Neutrophil (primary cell): ENCODE results near the gene CNTNAP4.

Experiments
- H3K27ac ChIP-seq: fragments of 200-600 bp; sonication (generic); 2 replicates; pipeline ENCODE4 v1.5.1; 2016; ENCODE audit warnings: mild to moderate bottlenecking, moderate library complexity
- H3K27me3 ChIP-seq: fragments of 200-600 bp; sonication (generic); 2 replicates; pipeline ENCODE4 v1.6.0; 2016; ENCODE audit warnings: mild to moderate bottlenecking
- H3K36me3 ChIP-seq: fragments of 200-600 bp; sonication (generic); 2 replicates; pipeline ENCODE4 v1.5.1; 2017
- H3K4me1 ChIP-seq, 2 experiments: fragments of 200-600 bp in 1 of 2; sonication (generic) in 1 of 2; 1 replicate in 1 of 2; 2 replicates in 1 of 2; pipeline versions ENCODE4 v1.5.1 to v1.6.1; 2013 to 2016; ENCODE audit warnings: low read depth in 1 of 2, low read length in 1 of 2, mild to moderate bottlenecking in 1 of 2, moderate library complexity in 1 of 2; ENCODE audit not compliant: control insufficient read depth in 1 of 2, insufficient read depth in 1 of 2
- H3K4me3 ChIP-seq, 2 experiments: fragments of 200-600 bp in 1 of 2; sonication (generic) in 1 of 2; 1 replicate in 1 of 2; 2 replicates in 1 of 2; pipeline ENCODE4 v1.5.1; 2013 to 2016; ENCODE audit warnings: low read depth in 1 of 2, low read length in 1 of 2, mild to moderate bottlenecking in 1 of 2, moderate library complexity in 1 of 2
- H3K9me3 ChIP-seq: fragments of 200-600 bp; sonication (generic); 2 replicates; pipeline ENCODE4 v1.5.1; 2016
- TF ChIP-seq, protein P1 (sequence below): fragments of 200-600 bp; sonication (generic); IDR thresholded peaks from 2 replicates; pipeline ENCODE4 v1.5.1; 2016; ENCODE audit warnings: antibody characterized with exemption

Gene CNTNAP4

DNA sequence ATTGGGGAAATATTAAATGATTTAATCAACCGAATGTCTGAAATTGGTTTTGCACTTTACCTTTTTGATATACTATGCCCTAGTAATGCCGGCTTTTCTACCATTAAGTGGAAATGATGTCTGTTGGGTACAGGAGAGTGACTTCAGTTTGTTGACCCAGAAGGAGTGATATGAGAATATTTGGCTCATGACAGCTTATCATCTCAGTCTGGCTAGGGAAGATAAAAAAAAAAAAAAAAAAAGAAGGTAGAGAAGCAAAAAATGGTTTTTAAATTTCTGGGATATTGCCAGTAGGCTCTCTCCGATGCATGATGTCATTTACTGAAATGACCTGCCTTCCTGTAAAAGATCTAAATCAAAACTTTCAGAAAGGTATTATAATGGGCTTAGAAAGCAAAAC, 69.0 kb downstream of the CNTNAP4 start:
- no peak overlapping the region for H3K4me3 ChIP-seq
- TF ChIP-seq, protein P1, sequence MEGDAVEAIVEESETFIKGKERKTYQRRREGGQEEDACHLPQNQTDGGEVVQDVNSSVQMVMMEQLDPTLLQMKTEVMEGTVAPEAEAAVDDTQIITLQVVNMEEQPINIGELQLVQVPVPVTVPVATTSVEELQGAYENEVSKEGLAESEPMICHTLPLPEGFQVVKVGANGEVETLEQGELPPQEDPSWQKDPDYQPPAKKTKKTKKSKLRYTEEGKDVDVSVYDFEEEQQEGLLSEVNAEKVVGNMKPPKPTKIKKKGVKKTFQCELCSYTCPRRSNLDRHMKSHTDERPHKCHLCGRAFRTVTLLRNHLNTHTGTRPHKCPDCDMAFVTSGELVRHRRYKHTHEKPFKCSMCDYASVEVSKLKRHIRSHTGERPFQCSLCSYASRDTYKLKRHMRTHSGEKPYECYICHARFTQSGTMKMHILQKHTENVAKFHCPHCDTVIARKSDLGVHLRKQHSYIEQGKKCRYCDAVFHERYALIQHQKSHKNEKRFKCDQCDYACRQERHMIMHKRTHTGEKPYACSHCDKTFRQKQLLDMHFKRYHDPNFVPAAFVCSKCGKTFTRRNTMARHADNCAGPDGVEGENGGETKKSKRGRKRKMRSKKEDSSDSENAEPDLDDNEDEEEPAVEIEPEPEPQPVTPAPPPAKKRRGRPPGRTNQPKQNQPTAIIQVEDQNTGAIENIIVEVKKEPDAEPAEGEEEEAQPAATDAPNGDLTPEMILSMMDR, result no peak
- no peak overlapping the region for H3K27ac ChIP-seq
- H3K4me1 ChIP-seq, result no peaks in the 10 kb centered on the region
- H3K27me3 ChIP-seq, result no peaks in the 10 kb centered on the region
- no peaks in the 10 kb centered on the region for H3K36me3 ChIP-seq
- no peaks in the 10 kb centered on the region for H3K9me3 ChIP-seq

DNA sequence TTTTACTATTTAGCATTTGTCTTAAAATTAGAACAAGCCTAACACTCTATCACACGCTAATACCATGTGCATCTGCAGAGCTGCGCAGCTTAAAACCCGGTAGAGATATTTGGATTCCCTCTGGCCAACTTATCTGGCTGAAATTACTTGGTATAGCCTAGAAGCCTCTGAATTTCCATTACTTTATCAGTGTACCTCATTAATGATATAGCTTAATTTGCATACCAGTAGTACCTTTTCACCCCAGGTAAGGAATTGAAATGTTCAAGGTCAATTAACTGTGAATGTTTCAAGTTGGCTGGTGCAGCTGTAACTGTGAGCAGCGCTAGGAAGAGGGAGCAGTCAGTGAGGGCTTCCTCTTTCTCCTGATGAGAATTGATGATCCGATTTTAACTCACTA, 74.2 kb downstream of the CNTNAP4 start:
- Histone ChIP-seq H3K4me3 (no peak overlapping the region), H3K36me3 (no peaks in the 10 kb centered on the region), H3K27me3 (no peaks in the 10 kb centered on the region), H3K4me1 (no peaks in the 10 kb centered on the region), H3K9me3 (no peaks in the 10 kb centered on the region), H3K27ac (no peak overlapping the region)
- TF ChIP-seq, protein P1, result no peak

DNA sequence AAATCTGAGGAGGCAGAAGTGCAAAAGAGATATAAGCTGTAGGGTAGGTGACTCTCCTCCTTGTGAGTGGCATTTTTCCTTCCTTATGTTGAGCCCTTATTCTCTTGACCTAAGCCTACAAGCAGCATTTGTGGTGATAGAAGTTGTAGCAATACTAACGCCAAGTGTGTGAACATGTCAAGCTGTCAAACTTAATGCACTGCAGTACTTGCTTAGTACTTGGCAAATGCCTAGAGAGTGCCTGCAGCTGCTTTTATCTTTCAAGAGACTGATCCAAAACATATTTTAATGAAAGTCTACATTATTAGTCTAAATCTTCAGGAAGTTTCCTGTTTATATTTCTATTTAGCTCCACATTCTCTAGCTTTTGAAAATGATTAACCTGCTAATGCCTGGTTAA, 83.2 kb downstream of the CNTNAP4 start:
- H3K9me3 ChIP-seq, result no peaks in the 10 kb centered on the region
- no peaks in the 10 kb centered on the region for H3K4me1 ChIP-seq
- TF ChIP-seq, protein P1, result no peak
- H3K36me3 ChIP-seq, result no peaks in the 10 kb centered on the region
- H3K4me3 ChIP-seq, result no peak overlapping the region
- H3K27me3 ChIP-seq, result no peaks in the 10 kb centered on the region
- H3K27ac ChIP-seq, result no peak overlapping the region

DNA sequence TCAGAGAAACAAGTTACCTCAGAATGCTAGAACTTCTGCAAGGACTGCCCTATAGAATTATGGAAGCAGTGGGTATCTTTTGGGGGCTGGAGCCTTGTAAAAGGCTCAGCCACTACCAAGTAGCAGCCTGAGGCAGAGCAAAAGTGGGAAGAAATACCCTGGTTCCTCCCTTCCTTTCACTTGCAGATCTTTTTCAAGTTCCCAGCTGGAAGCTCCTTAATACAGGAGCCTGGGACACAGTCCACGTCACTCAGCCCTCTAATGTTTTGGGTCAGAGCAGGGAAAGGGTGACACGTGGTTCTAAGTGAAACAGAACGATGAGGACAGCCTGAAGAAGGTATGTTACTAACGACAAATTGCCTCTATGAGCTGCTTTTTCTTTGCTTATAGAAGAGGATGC, 93.1 kb downstream of the CNTNAP4 start:
- Histone ChIP-seq H3K27me3 (no peaks in the 10 kb centered on the region), H3K4me1 (no peaks in the 10 kb centered on the region), H3K36me3 (no peaks in the 10 kb centered on the region), H3K9me3 (no peaks in the 10 kb centered on the region), H3K27ac (no peak overlapping the region), H3K4me3 (no peak overlapping the region)
- TF ChIP-seq, protein P1, result no peak

DNA sequence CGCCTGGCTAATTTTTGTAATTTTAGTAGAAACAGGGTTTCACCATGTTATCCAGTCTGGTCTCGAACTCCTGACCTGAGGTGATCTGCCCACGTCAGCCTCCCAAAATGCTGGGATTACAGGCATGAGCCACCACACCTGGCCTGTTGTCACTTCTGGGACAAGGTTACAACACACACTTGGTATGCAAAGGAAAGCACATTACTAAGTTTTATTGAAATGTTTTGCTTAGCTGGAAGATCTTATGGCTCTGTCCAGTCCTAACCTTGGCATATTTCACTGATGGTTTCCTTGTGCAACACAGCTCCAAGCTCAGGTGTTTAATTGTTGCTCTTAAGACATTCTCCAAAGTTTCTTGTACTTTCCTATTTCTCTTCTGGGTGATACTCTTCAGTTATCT, 94.2 kb downstream of the CNTNAP4 start:
- no peaks in the 10 kb centered on the region for H3K27me3 ChIP-seq
- H3K36me3 ChIP-seq, result no peaks in the 10 kb centered on the region
- H3K9me3 ChIP-seq, result no peaks in the 10 kb centered on the region
- TF ChIP-seq, protein P1, result no peak
- H3K4me3 ChIP-seq, result no peak overlapping the region
- no peaks in the 10 kb centered on the region for H3K4me1 ChIP-seq
- H3K27ac ChIP-seq, result no peak overlapping the region

DNA sequence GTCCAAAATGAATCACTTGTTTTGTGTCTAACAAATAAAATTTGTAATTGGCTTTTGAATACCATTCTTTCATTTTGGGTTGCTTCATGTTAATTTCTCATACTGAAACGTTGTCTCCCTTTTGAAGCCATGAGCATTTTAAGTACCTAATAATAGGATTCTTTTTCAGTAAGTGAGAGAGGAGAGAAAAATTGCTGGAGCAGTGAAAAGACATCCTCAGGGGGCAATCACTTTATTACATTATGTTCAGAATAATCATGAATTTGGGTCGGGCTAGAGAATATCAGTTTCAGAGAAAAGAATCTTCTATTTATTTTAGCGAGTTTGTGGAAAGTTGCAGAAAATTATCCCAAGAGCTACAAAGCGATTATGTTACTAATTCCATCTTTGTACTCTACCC, 96.8 kb downstream of the CNTNAP4 start:
- Histone ChIP-seq H3K4me1 (no peaks in the 10 kb centered on the region), H3K27me3 (no peaks in the 10 kb centered on the region), H3K9me3 (no peaks in the 10 kb centered on the region), H3K4me3 (no peak overlapping the region), H3K36me3 (no peaks in the 10 kb centered on the region), H3K27ac (no peak overlapping the region)
- TF ChIP-seq, protein P1, result no peak
